ENCODE data around the gene ST3GAL6. TPM values are rescaled to one million over a fixed set of nuclear protein-coding genes. Genes with fewer than 3 reads are reported as not detected.

The ST3GAL6 gene
- total RNA-seq, 1 experiment from 2014 or later = 67.2 TPM

DNA sequence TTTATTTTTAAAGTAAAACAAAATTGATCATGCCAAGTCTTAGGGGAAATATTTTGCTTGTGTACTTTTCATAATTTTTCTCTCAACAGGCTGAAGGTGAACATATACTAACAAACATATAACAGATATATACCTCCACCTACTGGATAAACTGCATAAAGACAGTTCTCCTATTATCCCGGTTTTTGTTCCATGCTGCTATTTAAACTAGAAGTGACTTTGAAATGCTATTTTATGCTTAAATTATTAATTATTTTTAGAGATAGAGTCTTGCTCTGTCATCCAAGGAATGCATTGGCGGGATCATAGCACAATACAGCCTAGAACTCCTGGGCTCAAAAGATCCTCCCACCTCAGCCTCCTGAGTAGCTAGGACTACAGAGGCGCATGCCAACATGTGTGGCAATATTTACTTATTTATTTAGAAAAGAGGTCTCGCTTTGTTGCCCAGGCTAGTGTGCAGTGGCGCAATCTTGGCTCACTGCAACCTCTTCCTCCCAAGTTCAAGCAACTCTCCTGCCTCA, 49.8 kb downstream of the ST3GAL6 start:
- Histone ChIP-seq H3K9me3 (no peaks in the 10 kb centered on the region), H3K4me3 (ENCODE audit: low read depth, low read length) (no peak overlapping the region), H3K27me3 (replicated peaks; ENCODE audit: control insufficient read depth, insufficient read depth, low read length) (no peaks in the 10 kb centered on the region), H3K36me3 (ENCODE audit: control insufficient read depth, insufficient read depth, low read length) (peaks cover 1% of the 10 kb centered on the region), H3K4me1 (peaks cover 12% of the 10 kb centered on the region)
- CTCF ChIA-PET = interaction anchor here (0.6 to 1.2 kb wide), 7 partner anchors 89 to 218 kb away, joined by 3 to 6 read pairs (median 4); partner anchors contain the start of gene DCBLD2
- Mint-ChIP-seq H3K4me1 (ENCODE audit: low read depth, unreplicated experiment) (peaks cover 13% of the 10 kb centered on the region), H3K27me3 (ENCODE audit: insufficient read depth, unreplicated experiment) (no peaks in the 10 kb centered on the region), H3K9me3 (ENCODE audit: unreplicated experiment) (no peaks in the 10 kb centered on the region), H3K36me3 (ENCODE audit: insufficient read depth, unreplicated experiment) (peaks cover 36% of the 10 kb centered on the region), H3K27ac (ENCODE audit: unreplicated experiment) (no peak overlapping the region), H3K4me3 (ENCODE audit: unreplicated experiment) (no peak overlapping the region)
- no TSS peak for BruUV-seq (replicated peaks)
- intact Hi-C loops (cut with micrococcal nuclease; ENCODE audit: unreplicated experiment) = loop anchor here (1.0 to 10.0 kb wide), 6 partner anchors 80 to 778 kb away; partner anchors contain the start of genes CLDND1 and GABRR3
- TF ChIP-seq, protein P1, sequence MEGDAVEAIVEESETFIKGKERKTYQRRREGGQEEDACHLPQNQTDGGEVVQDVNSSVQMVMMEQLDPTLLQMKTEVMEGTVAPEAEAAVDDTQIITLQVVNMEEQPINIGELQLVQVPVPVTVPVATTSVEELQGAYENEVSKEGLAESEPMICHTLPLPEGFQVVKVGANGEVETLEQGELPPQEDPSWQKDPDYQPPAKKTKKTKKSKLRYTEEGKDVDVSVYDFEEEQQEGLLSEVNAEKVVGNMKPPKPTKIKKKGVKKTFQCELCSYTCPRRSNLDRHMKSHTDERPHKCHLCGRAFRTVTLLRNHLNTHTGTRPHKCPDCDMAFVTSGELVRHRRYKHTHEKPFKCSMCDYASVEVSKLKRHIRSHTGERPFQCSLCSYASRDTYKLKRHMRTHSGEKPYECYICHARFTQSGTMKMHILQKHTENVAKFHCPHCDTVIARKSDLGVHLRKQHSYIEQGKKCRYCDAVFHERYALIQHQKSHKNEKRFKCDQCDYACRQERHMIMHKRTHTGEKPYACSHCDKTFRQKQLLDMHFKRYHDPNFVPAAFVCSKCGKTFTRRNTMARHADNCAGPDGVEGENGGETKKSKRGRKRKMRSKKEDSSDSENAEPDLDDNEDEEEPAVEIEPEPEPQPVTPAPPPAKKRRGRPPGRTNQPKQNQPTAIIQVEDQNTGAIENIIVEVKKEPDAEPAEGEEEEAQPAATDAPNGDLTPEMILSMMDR (IDR thresholded peaks at IDR 0.05; ENCODE audit: insufficient read depth in 1 of 2, low read depth in 1 of 2, low read length in 1 of 2, severe bottlenecking in 1 of 2, unreplicated experiment in 1 of 2) = peak in 1 of 2 experiments; percentile 58
- POLR2A ChIA-PET = no interaction called here
- peak in 1 of 2 experiments; percentile 49 for DNase-seq

DNA sequence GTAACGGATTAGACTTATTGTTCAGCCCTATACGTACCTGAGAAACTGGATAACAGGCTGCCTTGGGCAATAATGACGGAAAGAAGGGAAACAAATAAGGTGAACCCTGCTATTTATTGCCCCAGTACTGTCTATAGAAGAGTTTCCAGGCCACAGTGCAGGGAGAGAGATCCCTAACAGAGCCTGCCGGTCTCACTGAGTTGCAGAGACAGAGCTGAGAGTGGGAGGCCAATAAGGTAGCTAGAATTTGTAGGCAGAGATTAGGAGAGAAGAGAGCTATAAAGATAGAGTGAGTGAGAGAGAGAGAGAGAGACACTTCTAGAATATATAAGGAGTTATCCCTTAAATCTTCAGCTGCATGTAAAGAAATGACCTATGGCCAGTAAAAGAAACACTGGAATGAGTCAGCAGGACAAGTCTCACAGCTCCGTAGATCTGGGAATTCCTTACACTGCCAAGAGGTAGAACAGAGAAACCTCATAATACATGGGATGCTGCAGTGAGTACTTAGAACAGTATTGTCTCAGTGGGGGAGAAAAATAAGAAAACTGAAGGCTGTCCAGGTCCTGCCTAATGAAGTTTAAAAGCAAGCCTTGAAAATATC, 51.8 kb downstream of the ST3GAL6 start:
- H3K27ac Mint-ChIP-seq (ENCODE audit: unreplicated experiment) = peak overlapping the region; percentile 35
- BruUV-seq (replicated peaks) = no TSS peak
- H3K27me3 Mint-ChIP-seq (ENCODE audit: insufficient read depth, unreplicated experiment) = no peaks in the 10 kb centered on the region
- intact Hi-C loops (cut with micrococcal nuclease; ENCODE audit: unreplicated experiment) = loop anchor here (5.0 to 10.0 kb wide), 4 partner anchors 62 to 780 kb away; partner anchors contain the start of genes CLDND1 and GABRR3
- no peaks in the 10 kb centered on the region for H3K27me3 ChIP-seq (replicated peaks; ENCODE audit: control insufficient read depth, insufficient read depth, low read length)
- ChIA-PET CTCF (interaction anchor here (0.6 to 2.2 kb wide), 6 partner anchors 9 to 221 kb away, joined by 3 to 26 read pairs (median 4); partner anchors contain the start of genes CPOX and DCBLD2), POLR2A (interaction anchor here (0.6 kb wide), 1 partner anchor 249 kb away, joined by 3 read pairs; no protein-coding TSS in a partner anchor)
- H3K4me3 Mint-ChIP-seq (ENCODE audit: unreplicated experiment) = peak overlapping the region; percentile 6
- H3K36me3 ChIP-seq (ENCODE audit: control insufficient read depth, insufficient read depth, low read length) = peaks cover 1% of the 10 kb centered on the region
- no peaks in the 10 kb centered on the region for H3K9me3 Mint-ChIP-seq (ENCODE audit: unreplicated experiment)
- no peaks in the 10 kb centered on the region for H3K9me3 ChIP-seq
- H3K4me1 ChIP-seq = peaks cover 12% of the 10 kb centered on the region
- no peak overlapping the region for H3K4me3 ChIP-seq (ENCODE audit: low read depth, low read length)
- TF ChIP-seq, protein P1 (IDR thresholded peaks at IDR 0.05; ENCODE audit: insufficient read depth in 1 of 2, low read depth in 1 of 2, low read length in 1 of 2, severe bottlenecking in 1 of 2, unreplicated experiment in 1 of 2) = no peak
- DNase-seq = no peak
- H3K36me3 Mint-ChIP-seq (ENCODE audit: insufficient read depth, unreplicated experiment) = peaks cover 28% of the 10 kb centered on the region
- peaks cover 13% of the 10 kb centered on the region for H3K4me1 Mint-ChIP-seq (ENCODE audit: low read depth, unreplicated experiment)

DNA sequence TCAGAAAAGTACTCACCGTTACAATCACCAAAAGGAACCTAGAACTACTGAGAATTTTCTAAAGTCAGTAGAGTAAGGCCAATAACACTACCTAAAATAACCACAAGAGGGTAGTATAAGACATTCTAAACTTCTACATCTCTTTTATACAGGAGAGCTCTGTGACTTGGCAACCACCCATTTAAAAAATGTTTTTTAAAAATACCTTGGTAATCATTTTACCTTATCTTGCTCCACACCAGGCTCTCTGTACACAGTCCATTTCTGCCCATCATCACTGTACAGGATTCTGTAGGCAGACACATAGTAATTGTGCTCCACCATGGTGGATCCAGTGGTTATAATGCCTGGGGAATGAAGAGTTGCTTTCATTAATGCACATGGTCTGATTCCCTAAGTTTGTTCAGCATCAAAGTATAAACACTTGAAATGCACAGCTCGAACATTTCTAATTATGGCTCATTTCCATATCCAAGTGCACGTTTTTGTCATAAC, 54.5 kb downstream of the ST3GAL6 start:
- Mint-ChIP-seq H3K27ac (ENCODE audit: unreplicated experiment) (no peak overlapping the region), H3K4me1 (ENCODE audit: low read depth, unreplicated experiment) (peaks cover 13% of the 10 kb centered on the region), H3K27me3 (ENCODE audit: insufficient read depth, unreplicated experiment) (no peaks in the 10 kb centered on the region), H3K4me3 (ENCODE audit: unreplicated experiment) (no peak overlapping the region), H3K9me3 (ENCODE audit: unreplicated experiment) (no peaks in the 10 kb centered on the region), H3K36me3 (ENCODE audit: insufficient read depth, unreplicated experiment) (peaks cover 28% of the 10 kb centered on the region)
- no peaks in the 10 kb centered on the region for H3K9me3 ChIP-seq
- peaks cover 1% of the 10 kb centered on the region for H3K36me3 ChIP-seq (ENCODE audit: control insufficient read depth, insufficient read depth, low read length)
- TF ChIP-seq, protein P1 (IDR thresholded peaks at IDR 0.05; ENCODE audit: insufficient read depth in 1 of 2, low read depth in 1 of 2, low read length in 1 of 2, severe bottlenecking in 1 of 2, unreplicated experiment in 1 of 2) = peak; percentile 42 to 44
- ChIA-PET CTCF (interaction anchor here (0.5 to 2.6 kb wide), 11 partner anchors 9 to 356 kb away, joined by 3 to 46 read pairs (median 4); partner anchors contain the start of genes CPOX and DCBLD2), POLR2A (interaction anchor here (0.5 kb wide), 1 partner anchor 84 kb away, joined by 3 read pairs; the partner anchor contains the start of gene DCBLD2)
- no peak overlapping the region for H3K4me3 ChIP-seq (ENCODE audit: low read depth, low read length)
- DNase-seq = peak in 1 of 2 experiments; percentile 22
- BruUV-seq (replicated peaks) = no TSS peak
- intact Hi-C loops (cut with micrococcal nuclease; ENCODE audit: unreplicated experiment) = loop anchor here (1.0 to 10.0 kb wide), 6 partner anchors 60 to 783 kb away; partner anchors contain the start of genes DCBLD2 and GABRR3
- H3K4me1 ChIP-seq = peaks cover 12% of the 10 kb centered on the region
- H3K27me3 ChIP-seq (replicated peaks; ENCODE audit: control insufficient read depth, insufficient read depth, low read length) = no peaks in the 10 kb centered on the region

Data from Caco-2 (cell line).